Neural crest cell (in vitro differentiated cells): ENCODE data around the gene DTNBP1. TPM values are rescaled to one million over a fixed set of nuclear protein-coding genes. Genes with fewer than 3 reads are reported as not detected.

Experiments used
- DNase-seq: peaks from one replicate; pipeline ENCODE4 v3.0.0; 2021; ENCODE audit warnings: low read depth, mixed read lengths, low spot score
- H3K27ac Mint-ChIP-seq: one replicate; pipeline ENCODE4 v1.8.0; 2021; ENCODE audit warnings: mild to moderate bottlenecking, mixed read lengths; ENCODE audit not compliant: unreplicated experiment
- H3K27me3 Mint-ChIP-seq: 2 replicates; pipeline ENCODE4 v1.8.0; 2021; ENCODE audit warnings: low read depth, mild to moderate bottlenecking, mixed read lengths
- H3K36me3 Mint-ChIP-seq: 2 replicates; pipeline ENCODE4 v1.8.0; 2021; ENCODE audit warnings: low read depth, mild to moderate bottlenecking, mixed read lengths
- H3K4me1 Mint-ChIP-seq: 2 replicates; pipeline ENCODE4 v1.8.0; 2021; ENCODE audit warnings: mixed read lengths
- H3K4me3 Mint-ChIP-seq: one replicate; pipeline ENCODE4 v1.8.0; 2021; ENCODE audit warnings: mild to moderate bottlenecking, mixed read lengths
- H3K9me3 Mint-ChIP-seq: 2 replicates; pipeline ENCODE4 v1.8.0; 2021; ENCODE audit warnings: mixed read lengths
- CTCF ChIP-seq: fragments of 200-600 bp; sonication (generic); conservative IDR thresholded peaks from 2 replicates; pipeline ENCODE4 v1.5.0; 2021; ENCODE audit warnings: antibody characterized with exemption, mild to moderate bottlenecking
- total RNA-seq: library from RNA; stranded (reverse); gene quantifications from 2 replicates; pipeline ENCODE4 v1.2.1, GENCODE V29; 2021

DTNBP1 gene
- total RNA-seq, 1 donor from 2014 or later = 13.5 TPM

- Mint-ChIP-seq H3K27me3 (no peaks in the 10 kb centered on the region), H3K27ac (no peak overlapping the region), H3K9me3 (no peaks in the 10 kb centered on the region), H3K4me1 (peaks cover 45% of the 10 kb centered on the region), H3K36me3 (peaks cover 16% of the 10 kb centered on the region), H3K4me3 (no peak overlapping the region)
- peak; percentile 63 for DNase-seq
- peak; percentile 93 for TF ChIP-seq CTCF
Observed at GRCh38 chr6:15491255-15491985, 171.4 kb downstream of the DTNBP1 start.

GRCh38 chr6:15490242-15491100 lies 172.4 kb downstream of the DTNBP1 start:
- no peak for TF ChIP-seq CTCF
- Mint-ChIP-seq H3K27ac (no peak overlapping the region), H3K4me3 (no peak overlapping the region), H3K4me1 (peaks cover 40% of the 10 kb centered on the region), H3K27me3 (no peaks in the 10 kb centered on the region), H3K9me3 (no peaks in the 10 kb centered on the region), H3K36me3 (peaks cover 9% of the 10 kb centered on the region)
- no peak for DNase-seq

GRCh38 chr6:15489261-15489962 lies 173.4 kb downstream of the DTNBP1 start:
- no peak for TF ChIP-seq CTCF
- DNase-seq = no peak
- Mint-ChIP-seq H3K4me1 (peaks cover 35% of the 10 kb centered on the region), H3K9me3 (no peaks in the 10 kb centered on the region), H3K36me3 (peaks cover 7% of the 10 kb centered on the region), H3K4me3 (no peak overlapping the region), H3K27ac (peak overlapping the region; percentile 94), H3K27me3 (no peaks in the 10 kb centered on the region)

GRCh38 chr6:15487262-15487661 lies 175.6 kb downstream of the DTNBP1 start:
- no peak for TF ChIP-seq CTCF
- no peak for DNase-seq
- Mint-ChIP-seq H3K4me3 (no peak overlapping the region), H3K36me3 (peaks cover 7% of the 10 kb centered on the region), H3K4me1 (peaks cover 24% of the 10 kb centered on the region), H3K27me3 (no peaks in the 10 kb centered on the region), H3K27ac (no peak overlapping the region), H3K9me3 (no peaks in the 10 kb centered on the region)

GRCh38 chr6:15485936-15486335 lies 176.9 kb downstream of the DTNBP1 start:
- Mint-ChIP-seq H3K36me3 (peaks cover 7% of the 10 kb centered on the region), H3K27ac (no peak overlapping the region), H3K9me3 (no peaks in the 10 kb centered on the region), H3K27me3 (no peaks in the 10 kb centered on the region), H3K4me3 (no peak overlapping the region), H3K4me1 (peaks cover 22% of the 10 kb centered on the region)
- no peak for DNase-seq
- TF ChIP-seq CTCF = no peak
